Stimulated activated CD4-positive, alpha-beta T cell treated with anti-CD3 and anti-CD28 coated beads, Interleukin-4, amount 100 ng/mL, for 4 hours (primary cell): Measurements from ENCODE around the gene GPATCH1.
"Not testable (repeated sequence)": the region's sequence is repeated elsewhere in the genome, so short reads cannot be mapped to it uniquely, and the experiment has no call there.

Experiments used
- DNase-seq, 2 experiments: peaks; one replicate each; pipeline ENCODE4 v3.0.0-alpha.2; 2020

Gene GPATCH1, protein sequence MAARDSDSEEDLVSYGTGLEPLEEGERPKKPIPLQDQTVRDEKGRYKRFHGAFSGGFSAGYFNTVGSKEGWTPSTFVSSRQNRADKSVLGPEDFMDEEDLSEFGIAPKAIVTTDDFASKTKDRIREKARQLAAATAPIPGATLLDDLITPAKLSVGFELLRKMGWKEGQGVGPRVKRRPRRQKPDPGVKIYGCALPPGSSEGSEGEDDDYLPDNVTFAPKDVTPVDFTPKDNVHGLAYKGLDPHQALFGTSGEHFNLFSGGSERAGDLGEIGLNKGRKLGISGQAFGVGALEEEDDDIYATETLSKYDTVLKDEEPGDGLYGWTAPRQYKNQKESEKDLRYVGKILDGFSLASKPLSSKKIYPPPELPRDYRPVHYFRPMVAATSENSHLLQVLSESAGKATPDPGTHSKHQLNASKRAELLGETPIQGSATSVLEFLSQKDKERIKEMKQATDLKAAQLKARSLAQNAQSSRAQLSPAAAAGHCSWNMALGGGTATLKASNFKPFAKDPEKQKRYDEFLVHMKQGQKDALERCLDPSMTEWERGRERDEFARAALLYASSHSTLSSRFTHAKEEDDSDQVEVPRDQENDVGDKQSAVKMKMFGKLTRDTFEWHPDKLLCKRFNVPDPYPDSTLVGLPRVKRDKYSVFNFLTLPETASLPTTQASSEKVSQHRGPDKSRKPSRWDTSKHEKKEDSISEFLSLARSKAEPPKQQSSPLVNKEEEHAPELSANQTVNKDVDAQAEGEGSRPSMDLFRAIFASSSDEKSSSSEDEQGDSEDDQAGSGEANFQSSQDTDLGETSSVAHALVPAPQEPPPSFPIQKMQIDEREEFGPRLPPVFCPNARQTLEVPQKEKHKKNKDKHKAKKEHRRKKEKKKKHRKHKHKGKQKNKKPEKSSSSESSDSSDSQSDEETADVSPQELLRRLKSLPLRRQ

DNA sequence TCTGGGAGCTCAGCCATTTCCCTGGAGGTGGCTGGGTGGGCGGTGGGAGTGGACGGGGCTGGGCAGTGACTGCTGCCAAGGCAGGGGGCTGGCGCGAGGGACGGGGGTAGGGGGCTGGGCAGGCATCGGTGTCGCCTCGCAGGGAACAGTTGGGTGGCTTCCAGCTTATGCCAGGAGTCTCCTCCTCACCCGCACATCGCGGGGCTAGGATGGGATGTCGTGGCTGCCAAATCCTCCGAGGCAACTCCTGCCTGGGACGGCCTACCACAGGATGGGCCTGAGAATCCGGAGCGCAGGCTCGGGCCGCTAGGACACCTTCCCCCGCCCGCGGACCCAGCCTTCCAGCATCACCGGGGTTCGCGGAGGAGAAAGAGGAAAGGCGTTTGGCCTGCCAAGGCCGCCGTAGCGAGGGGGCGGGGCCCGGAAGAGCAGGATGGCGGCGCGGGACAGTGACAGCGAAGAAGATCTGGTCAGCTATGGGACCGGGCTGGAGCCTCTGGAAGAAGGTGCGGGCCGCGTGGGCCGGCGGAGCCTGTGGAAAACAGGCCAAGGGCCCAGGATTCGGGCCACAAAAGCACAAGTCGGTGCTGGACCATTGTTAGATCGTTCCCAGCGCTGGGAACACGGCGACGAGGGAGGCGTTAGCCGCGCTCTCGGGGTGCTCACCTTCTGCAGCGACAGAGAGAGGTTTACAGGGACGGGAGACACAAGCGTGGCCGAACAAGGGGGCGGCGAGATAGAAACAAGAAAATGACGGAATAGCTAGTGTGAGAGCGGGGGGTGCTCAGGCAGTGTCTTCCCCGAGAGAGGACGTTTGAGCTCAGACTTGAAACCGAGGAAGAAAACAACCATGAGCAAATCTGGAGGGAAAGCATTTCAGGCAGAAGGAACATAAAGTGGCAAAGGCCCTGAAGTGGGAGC, at the start of gene GPATCH1:
Gene GPATCH1 (plus strand): TSS at position 421 of the 921 bp plus-strand sequence. CDS start 13 bp downstream, at position 434.
- peak; percentile 76 to 84 for DNase-seq

DNA sequence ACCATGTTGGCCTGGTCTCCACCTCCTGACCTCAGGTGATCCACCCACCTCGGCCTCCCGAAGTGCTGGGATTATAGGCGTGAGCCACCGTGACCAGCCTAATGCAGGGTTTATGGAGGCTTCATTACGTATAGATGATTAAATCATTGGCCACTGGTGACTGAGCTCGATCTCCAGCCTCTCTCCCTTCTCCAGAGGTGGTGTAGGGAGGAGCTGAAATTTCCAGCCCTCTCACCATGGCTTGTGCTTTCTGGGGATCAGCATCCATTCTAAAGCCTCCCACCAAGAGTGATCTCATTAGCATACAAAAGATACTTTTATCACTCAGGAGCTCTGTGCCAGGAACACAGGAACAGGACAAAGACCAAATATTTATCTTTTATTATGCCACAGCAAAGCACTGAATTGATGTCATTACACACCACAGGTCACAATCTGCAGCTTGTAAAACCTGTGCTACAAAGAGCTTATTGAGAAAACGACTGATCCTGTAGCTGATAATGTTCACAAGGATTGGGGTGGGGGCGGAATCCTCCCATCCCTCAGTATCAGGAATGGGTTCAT, 48.7 kb upstream of the GPATCH1 start:
- DNase-seq = no peak

DNA sequence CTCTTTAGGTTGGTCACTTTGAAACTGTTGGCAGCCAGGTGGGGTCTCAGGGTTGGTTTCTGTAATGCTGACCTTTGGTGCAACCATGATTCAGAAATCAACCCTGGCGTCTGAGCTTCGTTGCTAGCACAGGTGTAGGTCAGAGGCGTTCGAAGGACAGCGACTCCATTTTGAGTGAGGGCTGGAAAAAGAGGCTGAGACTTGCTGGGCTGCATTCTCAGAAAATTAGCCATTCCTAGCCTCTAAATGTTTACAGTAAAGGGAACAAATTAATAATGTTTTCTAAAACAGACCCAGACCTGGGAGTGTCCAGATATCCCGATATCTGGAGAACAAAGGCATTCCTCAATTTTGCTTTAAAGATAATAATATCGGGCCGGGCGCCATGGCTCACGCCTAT, 45.5 kb upstream of the GPATCH1 start:
- DNase-seq = no peak

DNA sequence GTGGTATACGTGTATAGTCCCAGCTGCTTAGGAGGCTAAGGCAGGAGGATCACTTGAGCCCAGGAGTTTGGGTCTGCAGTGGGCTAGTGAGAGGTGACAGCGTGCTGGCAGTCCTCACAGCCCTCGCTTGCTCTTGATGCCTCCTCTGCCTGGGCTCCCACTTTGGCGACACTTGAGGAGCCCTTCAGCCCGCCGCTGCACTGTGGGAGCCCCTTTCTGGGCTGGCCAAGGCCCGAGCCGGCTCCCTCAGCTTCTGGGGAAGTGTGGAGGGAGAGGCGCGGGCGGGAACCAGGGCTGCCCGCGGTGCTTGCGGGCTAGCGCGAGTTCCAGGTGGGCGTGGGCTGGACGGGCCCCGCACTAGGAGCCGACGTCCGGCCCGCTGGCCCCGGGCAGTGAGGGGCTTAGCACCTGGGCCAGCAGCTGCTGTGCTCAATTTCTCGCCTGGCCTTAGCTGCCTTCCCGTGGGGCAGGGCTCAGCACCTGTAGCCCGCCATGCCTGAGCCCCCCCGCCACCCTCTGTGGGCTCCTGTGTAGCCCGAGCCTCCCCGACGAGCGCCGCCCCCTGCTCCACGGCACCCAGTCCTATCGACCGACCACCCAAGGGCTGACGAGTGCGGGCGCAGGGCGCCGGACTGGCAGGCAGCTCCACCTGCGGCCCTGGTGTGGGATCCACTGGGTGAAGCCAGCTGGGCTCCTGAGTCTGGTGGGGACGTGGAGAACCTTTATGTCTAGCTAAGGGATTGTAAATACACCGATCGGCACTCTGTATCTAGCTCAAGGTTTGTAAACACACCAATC, 44.4 kb upstream of the GPATCH1 start:
- DNase-seq = not testable (repeated sequence)

DNA sequence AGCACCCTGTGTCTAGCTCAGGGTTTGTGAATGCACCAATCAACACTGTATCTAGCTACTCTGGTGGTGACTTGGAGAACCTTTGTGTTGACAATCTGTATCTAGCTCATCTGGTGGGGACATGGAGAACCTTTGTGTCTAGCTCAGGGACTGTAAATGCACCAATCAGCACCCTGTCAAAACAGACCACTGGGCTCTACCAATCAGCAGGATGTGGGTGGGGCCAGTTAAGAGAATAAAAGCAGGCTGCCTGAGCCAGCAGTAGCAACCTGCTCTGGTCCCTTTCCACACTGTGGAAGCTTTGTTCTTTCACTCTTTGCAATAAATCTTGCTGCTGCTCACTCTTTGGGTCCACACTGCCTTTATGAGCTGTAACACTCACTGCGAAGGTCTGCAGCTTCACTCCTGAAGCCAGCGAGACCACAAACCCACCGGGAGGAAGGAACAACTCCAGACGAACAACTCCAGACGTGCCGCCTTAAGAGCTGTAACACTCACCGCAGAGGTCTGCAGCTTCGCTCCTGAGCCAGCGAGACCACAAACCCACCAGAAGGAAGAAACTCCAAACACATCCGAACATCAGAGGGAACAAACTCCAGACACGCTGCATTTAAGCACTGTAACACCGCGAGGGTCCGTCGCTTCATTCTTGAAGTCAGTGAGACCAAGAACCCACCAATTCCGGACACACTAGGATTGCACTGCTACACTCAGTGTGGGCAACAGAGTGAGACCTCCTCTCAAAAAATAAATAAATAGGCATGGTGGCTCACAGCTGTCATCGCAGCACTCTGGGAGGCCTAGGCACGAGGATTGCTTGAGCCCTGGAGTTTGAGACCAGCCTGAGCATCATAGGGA, 43.6 kb upstream of the GPATCH1 start:
- not testable (repeated sequence) for DNase-seq

DNA sequence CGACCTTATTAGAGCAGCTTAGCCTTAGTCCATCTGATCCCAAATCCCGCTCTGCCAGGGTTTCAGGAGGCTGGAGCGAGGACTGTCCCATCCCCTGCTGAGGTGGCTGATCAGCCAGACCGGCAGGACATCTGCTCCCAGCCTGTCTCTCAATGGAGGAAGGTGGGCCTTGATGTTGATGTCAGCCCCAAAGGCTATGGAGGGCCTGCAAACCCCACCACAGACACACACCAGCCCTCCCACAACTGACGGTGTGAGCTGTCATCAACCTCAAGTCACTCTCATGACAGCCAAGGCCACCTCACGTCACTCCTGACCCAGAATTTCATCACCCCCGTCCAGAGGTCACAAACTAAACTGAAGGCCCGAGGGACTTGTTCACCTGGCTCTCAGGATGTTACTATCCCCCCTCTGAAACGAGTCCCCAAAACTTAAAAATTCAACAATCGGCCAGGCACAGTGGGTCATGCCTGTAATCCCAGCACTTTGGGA, 41.8 kb upstream of the GPATCH1 start:
- DNase-seq = no peak

DNA sequence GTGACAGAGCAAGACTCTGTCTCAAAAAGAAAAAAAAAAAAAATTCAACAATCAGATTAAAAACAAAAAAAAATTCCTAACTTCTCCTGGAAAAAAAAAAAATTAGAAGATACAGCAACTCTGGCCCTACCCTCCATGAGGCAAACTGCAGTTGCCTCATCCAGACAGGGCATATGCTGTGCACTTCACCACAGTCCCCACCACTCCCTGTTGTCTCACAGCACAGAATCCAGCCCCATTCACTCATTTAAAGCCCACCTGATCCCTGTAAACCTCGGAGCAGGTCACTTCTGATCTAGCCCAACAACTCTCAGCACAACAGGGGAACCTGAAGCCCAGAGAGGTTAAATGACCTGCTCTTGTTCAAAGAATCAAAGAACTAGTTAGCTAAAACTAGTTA, 41.2 kb upstream of the GPATCH1 start:
- DNase-seq = no peak

DNA sequence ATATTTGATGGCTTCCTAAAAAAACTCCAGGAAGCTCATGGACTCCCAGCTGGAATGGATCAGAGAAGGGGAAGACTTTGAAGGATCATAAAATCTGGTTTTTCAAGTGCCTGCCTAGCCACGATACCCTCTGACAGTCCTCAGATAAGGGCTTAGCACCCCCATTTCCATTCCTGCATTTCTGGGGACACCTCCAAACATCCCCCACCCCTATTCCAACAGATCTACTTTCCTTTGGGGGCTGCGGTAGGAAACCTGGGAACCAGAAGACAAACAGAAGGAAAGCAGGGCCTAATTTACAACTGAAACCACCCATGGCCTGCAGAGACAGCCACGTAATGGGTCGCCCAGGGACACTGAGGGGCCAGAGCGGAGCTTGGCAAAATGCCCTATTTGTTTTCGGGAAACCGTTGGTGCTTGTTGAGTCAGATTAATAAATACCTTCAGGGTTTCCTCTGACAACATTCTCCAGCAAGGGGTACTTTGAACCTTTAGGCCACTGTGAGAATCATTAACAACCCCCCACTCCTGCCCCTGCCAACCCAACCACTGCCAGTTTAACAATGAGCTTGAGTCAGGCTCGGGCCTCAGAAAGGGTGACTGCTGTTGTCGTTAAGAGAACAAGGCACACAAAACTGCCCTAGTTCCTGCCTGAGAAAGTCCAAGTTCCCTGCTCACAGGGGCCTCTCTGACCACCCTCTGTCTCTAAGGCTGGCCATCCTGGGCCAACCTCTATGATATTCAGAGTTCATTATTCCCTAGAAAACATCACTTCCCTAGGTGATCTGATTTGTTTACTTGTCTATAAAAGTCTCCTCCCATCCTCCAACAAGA, 39.8 kb upstream of the GPATCH1 start:
- DNase-seq = no peak

DNA sequence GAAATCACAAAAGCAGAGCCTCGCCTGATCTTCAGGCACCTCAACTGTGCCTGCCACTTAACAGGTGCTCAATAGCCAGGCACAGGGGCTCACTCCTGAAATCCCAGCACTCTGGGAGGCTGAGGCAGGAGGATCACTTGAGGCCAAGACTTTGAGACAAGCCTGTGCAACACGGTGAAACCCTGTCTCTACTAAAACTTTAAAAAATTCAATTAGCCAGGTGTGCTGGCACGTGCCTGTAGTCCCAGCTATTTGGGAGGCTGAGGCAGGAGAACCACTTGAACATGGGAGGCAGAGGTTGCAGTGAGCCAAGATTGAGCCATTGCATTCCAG, 39.2 kb upstream of the GPATCH1 start:
- DNase-seq = not testable (repeated sequence)

DNA sequence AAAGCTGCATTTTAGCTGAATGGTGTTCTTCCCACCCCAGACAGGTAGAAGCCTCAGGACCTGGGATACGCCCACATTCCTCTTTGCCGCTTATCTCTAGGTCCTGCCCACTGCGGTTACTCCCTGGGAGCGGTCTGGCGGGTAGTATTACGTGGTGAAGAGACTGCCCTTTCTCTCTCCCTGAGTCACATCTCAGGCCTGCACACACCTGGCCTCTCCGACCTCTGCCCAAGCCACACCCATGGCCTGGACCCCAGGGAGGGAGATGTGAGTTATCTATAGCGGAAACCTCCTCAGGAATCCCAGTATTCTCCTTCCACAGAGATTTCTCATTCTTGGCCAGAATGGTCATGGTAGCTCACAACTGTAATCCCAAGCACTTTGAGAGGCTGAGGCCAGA, 33.6 kb upstream of the GPATCH1 start:
- DNase-seq = no peak

DNA sequence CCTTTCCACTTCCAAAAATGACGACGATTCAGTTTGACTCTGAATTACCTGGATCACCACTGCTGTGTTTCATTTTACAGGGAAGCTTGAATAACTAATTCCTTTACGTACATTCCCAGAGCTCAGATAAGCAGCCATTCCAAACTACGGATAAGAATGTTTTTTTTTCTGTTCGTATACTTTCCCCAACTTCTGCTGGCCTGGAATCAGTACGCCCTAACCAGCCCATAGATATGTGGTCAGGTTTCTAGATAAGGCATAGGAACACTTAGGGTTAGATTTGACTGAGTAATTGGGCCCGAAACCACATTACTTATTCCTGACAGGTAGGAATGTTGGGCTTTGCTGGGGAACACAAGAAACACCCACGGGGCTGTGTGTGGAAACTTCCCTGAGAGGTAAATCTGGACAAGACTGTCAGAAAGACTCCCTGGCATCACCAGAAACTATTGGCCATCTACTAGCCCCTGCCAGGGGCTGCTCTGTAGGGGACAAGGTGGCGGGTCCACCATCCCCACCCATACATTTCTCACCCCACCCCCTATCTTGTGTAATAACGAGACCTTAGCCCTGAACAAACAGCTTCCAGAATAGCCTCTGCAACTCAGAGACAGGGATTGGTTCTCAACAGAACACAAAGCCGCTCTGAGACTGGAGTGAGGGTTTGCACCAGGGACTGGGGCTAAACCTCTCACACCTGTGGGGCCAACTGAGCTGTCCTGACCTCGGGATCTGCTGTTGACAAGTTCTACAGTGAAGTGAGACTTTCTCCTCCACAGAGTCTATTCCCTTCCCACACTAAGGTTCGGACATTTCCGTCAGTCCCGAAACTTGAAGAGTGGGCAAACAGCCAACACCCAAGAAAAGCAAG, 31.9 kb upstream of the GPATCH1 start:
- no peak for DNase-seq

DNA sequence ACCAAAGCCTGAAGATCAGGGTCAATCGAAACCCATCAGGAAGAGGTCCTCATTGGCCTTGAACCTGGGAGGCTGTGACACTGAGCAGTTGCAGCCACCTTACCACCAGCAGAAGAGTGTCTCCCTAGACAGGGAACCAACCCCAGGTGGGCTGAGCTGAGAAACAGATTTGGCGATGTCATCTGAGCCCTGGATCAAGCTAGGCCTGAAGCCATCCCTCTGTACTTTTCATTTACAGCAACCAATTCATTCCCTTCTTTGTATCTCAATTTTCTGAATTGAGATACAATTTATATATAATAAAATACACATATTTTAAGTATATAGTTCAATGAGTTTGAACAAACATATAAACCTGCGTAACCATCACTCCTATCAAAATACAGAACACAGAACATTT, 30.9 kb upstream of the GPATCH1 start:
- DNase-seq = no peak

DNA sequence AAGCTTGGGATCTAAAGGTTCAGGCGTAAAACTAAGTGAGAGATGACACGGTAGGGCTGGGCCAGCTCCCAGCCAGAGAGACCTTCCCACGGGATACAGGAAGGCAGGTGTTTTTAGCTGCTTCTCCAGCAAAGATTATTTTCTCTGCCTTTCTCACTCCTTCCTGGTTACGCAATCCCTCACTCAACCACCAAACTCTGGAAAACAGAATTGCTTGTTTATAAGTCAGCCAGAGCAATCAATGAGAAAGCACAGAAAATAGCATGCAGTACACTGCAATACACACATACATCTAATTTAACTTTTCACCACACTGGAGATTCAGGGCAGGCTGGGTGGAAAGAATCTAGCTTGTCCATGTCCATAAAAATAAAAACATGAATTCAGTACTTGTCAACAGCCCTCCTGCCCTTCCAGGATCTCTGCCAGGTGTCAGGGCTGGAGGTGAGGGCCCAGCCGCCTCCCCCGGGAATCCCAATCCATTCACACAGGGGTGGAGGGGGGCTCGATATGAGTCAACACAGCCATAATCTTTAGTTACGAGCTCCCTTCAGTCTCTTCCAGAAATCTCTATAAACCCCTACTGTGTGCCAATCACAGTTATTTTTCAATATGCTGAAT, 28.5 kb upstream of the GPATCH1 start:
- no peak for DNase-seq

DNA sequence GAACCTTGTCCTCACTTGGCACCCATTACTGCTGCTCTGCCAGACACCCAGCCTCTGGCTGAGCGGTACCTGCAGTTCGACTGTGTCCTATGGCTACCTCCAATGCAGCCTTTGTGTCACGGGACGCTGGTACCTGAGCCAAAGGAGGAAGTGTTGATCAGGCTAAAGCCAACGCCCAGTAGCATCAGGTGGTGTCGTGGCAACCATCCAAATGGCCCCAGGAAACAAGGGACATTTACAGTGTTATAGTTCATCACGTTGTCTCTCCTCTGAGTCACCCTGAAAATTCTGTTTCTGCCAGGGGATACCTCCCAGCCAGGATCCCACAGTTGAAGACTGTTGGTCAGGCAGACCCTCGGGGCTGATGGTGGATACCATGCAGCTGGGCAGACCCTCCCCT, 26.4 kb upstream of the GPATCH1 start:
- no peak for DNase-seq

DNA sequence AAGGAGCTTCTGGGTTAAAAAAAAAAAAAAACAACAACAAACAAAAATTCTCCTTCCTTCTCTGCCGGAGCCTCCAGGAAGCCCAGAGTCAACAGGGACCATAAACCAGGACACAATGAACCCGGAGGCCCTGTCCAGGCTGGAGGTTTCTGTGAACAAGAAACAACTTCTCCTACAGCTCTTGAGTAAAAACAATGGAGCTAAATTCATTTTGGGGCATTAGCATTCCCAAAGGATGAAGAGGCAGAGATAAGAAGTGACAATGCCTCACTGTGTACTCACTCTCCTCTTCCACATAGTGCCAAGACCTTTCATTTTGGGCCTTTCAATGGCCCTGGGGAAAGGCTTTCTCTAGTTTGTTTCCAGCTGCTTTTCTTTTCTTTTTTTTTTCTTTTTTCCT, 25.3 kb upstream of the GPATCH1 start:
- no peak for DNase-seq

DNA sequence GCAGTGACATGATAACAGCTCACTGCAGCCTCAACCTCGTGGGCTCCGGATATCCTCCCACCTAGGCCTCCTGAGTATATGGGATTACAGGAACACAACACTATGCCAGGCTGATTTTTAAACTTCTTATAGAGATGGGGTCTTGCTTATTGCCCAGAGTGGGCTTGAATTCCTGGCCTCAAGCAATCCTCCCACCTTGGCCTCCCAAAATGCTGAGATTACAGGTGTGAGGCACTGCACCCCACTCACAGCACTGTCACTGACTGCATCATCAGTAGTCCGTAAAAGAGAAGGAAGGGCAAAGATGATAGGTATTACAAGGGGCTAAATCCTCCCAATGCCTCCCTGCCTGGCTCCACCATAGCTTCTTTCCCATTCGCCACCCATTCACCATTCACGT, 20.4 kb upstream of the GPATCH1 start:
- no peak for DNase-seq

DNA sequence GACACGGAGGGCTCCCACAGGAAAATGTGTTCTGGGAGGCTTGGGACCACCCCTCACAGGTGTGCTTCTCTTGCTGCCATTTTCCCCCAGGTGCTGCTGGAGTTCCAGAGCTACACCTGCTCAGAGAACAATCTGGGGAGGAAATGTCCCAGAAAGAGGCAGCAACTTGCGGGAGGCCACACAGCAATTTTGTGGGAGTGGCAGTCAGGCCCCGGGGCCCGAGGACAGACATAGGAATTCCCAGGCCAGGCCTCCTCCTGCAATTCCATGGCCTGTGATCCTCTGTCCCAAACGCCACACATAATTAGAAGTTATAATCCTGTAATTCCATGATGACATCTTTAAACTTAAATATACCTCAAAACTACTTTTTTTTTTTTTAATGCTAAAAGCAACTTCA, 18.1 kb upstream of the GPATCH1 start:
- DNase-seq = no peak

DNA sequence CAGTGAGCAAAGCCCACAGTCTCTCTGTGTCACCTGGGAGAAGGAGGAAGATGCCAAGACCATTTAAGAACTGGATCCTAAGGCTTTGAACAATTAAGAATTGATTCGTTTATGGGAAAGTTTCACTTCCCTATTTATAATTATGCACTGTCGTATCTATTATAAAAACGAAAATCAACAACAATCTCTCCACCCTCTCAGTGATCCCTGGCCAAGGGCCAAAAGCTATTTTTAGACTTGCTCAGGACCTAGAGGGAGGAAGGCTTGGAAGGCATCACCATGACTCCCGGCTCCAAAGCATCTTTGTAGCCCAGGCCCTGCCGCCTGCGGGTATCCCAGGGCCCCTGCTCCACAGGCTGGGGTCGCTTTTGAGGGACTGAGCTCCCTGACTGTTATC, 17.6 kb upstream of the GPATCH1 start:
- no peak for DNase-seq
